Endometrial microvascular endothelial cells (primary cell): ENCODE measurements around the gene TMEM163. TPM values are rescaled to one million over a fixed set of nuclear protein-coding genes. Genes with fewer than 3 reads are reported as not detected.
"Not testable (repeated sequence)": the region's sequence is repeated elsewhere in the genome, so short reads cannot be mapped to it uniquely, and the experiment has no call there.

Experiments used
- in situ Hi-C: cut with HindIII; loops from 2 replicates; pipeline ENCODE4 v1.10.0; 2017; ENCODE audit warnings: low sequenced_read_pairs, low pct_unique_long_range_greater_than_20kb; ENCODE audit errors: inconsistent ontology term
- total RNA-seq: library from RNA; depleted of rRNA; stranded (reverse); fragments of >200 nt; gene quantifications from one replicate; pipeline ENCODE4 v1.2.3, GENCODE V29; 2015; ENCODE audit errors: inconsistent ontology term

The TMEM163 gene
- total RNA-seq, 1 donor from 2014 or later: 6.5 TPM

GRCh38 chr2:134670955-134671354 lies 47.8 kb downstream of the TMEM163 start:
- in situ Hi-C loops: no loop called here

GRCh38 chr2:134669731-134670669 lies 48.8 kb downstream of the TMEM163 start:
- in situ Hi-C loops: no loop called here

GRCh38 chr2:134668821-134669220 lies 50.0 kb downstream of the TMEM163 start:
- in situ Hi-C loops: no loop called here

GRCh38 chr2:134667541-134667940 lies 51.3 kb downstream of the TMEM163 start:
- in situ Hi-C loops: no loop called here

- in situ Hi-C loops: no loop called here
Measured at GRCh38 chr2:134667081-134667480, 51.7 kb downstream of the TMEM163 start.

GRCh38 chr2:134665727-134666506 lies 52.9 kb downstream of the TMEM163 start:
- in situ Hi-C loops: no loop called here

GRCh38 chr2:134663451-134664450 lies 55.0 kb downstream of the TMEM163 start:
- in situ Hi-C loops: no loop called here

- in situ Hi-C loops: no loop called here
Measured at GRCh38 chr2:134662751-134663150, 56.0 kb downstream of the TMEM163 start.

- in situ Hi-C loops: no loop called here
Measured at GRCh38 chr2:134660626-134661402, 58.0 kb downstream of the TMEM163 start.

- in situ Hi-C loops: no loop called here
Measured at GRCh38 chr2:134659724-134660123, 59.1 kb downstream of the TMEM163 start.

GRCh38 chr2:134657650-134658250 lies 61.0 kb downstream of the TMEM163 start:
- in situ Hi-C loops: no loop called here

GRCh38 chr2:134656391-134656790 lies 62.4 kb downstream of the TMEM163 start:
- in situ Hi-C loops: not testable (repeated sequence)

- in situ Hi-C loops: no loop called here
Measured at GRCh38 chr2:134648586-134648985, 70.2 kb downstream of the TMEM163 start.

GRCh38 chr2:134647607-134648256 lies 71.1 kb downstream of the TMEM163 start:
- in situ Hi-C loops: no loop called here

- in situ Hi-C loops: no loop called here
Measured at GRCh38 chr2:134642938-134643337, 75.9 kb downstream of the TMEM163 start.

GRCh38 chr2:134640494-134640893 lies 78.3 kb downstream of the TMEM163 start:
- in situ Hi-C loops: no loop called here

- in situ Hi-C loops: no loop called here
Measured at GRCh38 chr2:134639265-134639664, 79.5 kb downstream of the TMEM163 start.
